HG03565 (cell line): Measurements from ENCODE around the gene KRTAP9-6.
"Not testable (repeated sequence)": the region's sequence is repeated elsewhere in the genome, so short reads cannot be mapped to it uniquely, and the experiment has no call there.

ENCODE experiments used
- ATAC-seq: cut with Tn5 transposase; IDR thresholded peaks from one replicate; pipeline ENCODE4 v1.9.1; 2021; ENCODE audit warnings: mild to moderate bottlenecking, moderate library complexity; ENCODE audit not compliant: unreplicated experiment

Gene KRTAP9-6

DNA sequence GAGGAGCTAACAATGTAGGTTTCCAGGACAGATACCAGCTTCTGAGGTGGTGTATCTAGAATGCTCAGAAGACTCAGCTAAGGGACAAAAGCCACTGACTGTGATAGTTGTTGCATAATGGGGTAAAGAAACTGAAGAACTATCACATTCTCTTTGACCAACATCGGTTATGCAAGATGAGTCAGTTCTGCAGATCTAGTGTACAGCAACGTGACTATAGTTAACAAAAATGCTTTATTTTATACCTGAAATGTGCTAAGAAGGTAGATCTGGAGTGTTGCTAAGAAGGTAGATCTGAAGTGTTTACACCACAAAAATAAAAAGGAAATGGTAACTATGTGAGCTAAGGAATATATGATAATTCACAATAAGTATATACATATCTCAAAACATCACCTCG is 2.5 kb downstream of the KRTAP9-6 start:
- ATAC-seq: no peak

GRCh38 chr17:41271323-41271722 is 6.1 kb downstream of the KRTAP9-6 start:
- not testable (repeated sequence) for ATAC-seq

DNA sequence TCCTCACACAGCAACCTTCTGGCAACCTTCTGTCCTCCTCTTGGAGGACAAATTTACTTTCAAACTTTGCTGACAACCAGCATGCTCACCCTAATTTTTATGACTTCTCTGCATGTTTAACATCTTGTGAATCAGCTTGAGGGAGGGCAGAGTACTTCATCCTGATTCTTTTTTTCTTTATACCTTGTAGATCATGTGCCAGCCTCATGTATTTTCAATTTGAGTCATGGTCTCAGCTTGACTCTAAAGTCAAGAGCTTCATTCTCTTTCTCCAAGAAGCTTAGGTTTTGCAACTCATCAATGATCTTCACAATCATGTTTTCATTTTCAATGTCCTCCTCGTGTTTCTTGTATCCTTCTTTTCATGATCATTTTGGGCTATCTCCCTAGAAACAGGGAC is 6.7 kb downstream of the KRTAP9-6 start:
- ATAC-seq: no peak

GRCh38 chr17:41275648-41276190 is 10.5 kb downstream of the KRTAP9-6 start, which contains the start of gene KRTAP9-7:
TSS of gene KRTAP9-7 (plus strand) at chr17:41275698. CDS start at chr17:41275698, 0 bp downstream.
- ATAC-seq: not testable (repeated sequence)

GRCh38 chr17:41278176-41278955 is 13.2 kb downstream of the KRTAP9-6 start:
- no peak for ATAC-seq

GRCh38 chr17:41284043-41284442 is 18.9 kb downstream of the KRTAP9-6 start:
- ATAC-seq: no peak

- ATAC-seq: no peak
Observed at GRCh38 chr17:41284546-41284945, 19.4 kb downstream of the KRTAP9-6 start.

DNA sequence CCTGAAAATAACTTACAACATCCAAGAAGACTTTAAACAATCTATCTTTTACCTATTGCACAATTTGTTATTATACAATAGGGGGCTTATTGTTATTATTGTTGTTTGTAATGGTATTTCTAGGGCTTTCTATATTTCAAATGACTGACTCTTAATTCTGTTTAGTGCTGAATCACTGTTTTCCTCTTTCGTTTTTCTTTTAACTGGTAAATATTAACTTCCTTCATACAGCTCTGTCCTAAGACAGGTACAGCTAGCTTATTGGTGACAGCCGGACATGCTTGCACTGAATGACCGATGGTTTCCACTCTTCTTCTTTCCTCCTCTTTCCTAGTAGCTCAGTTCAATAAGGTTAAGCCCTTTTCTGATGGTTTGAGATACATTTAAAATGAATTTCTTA is 21.9 kb downstream of the KRTAP9-6 start:
- no peak for ATAC-seq

DNA sequence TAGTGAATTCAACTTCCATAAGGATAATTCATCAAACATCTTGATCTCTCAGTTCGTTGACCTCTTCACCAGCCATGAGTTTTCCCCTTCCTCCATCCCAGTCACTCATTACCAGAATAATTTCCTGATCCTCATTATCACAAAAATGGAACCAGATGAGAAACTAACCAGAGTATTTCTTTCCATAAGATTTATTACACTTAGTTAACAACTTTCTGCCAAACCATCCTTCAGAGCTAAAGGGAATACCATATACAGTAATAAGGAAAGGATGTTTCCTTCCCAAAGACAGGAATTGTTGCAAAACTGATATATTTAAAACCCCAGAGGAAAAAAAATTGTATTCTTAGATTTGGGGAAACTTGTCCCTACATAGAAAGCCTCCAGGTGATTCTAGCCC is 28.8 kb downstream of the KRTAP9-6 start:
- no peak for ATAC-seq

DNA sequence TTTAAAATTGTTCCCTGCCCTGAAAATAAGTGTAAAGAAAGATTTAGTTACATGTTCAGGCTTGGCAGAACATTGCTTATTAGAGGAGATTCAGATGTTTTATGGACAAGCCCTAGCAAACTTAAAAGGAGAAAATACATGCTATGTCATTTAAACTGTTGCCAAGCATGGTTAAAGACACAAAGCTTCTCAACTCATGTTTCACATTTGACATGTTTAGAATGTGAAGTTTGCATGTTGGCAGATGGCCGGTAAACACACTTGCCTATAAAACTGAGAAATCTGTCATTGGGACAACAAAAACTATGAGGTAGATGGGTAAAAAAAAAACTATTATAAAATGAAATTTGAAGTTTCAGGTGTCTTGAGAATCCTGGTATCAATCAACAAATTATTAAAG is 31.7 kb downstream of the KRTAP9-6 start:
- ATAC-seq: no peak

DNA sequence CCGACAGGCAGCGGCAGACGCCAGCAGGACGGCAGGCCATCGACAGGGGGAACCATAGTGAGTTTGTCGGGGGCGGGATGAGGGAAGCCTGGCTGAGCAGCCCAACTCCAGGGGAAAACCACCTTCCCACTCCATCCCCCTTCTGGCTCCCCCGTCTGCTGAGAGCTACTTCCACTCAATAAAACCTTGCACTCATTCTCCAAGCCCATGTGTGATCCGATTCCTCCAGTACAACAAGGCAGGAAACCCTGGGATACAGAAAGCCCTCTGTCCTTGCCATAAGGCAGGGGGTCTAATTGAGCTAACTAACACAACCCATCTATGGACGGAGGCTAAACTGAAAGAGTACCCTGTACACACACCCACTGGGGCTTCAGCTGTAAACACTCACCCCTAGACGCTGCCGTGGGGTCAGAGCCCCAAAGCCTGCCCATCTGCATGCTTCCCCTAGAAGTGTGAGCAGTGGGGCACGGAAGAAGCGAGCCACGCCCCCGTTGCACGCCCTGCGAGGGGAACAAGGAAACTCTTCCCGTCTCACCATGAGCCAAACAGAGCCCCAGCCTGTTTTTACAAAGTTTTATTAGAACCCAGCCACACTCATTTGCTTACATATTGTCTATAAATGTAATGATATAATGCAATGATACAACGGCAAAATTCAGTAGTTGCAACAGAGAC is 33.4 kb downstream of the KRTAP9-6 start:
- no peak for ATAC-seq

- no peak for ATAC-seq
Observed at GRCh38 chr17:41301204-41301790, 36.1 kb downstream of the KRTAP9-6 start.

DNA sequence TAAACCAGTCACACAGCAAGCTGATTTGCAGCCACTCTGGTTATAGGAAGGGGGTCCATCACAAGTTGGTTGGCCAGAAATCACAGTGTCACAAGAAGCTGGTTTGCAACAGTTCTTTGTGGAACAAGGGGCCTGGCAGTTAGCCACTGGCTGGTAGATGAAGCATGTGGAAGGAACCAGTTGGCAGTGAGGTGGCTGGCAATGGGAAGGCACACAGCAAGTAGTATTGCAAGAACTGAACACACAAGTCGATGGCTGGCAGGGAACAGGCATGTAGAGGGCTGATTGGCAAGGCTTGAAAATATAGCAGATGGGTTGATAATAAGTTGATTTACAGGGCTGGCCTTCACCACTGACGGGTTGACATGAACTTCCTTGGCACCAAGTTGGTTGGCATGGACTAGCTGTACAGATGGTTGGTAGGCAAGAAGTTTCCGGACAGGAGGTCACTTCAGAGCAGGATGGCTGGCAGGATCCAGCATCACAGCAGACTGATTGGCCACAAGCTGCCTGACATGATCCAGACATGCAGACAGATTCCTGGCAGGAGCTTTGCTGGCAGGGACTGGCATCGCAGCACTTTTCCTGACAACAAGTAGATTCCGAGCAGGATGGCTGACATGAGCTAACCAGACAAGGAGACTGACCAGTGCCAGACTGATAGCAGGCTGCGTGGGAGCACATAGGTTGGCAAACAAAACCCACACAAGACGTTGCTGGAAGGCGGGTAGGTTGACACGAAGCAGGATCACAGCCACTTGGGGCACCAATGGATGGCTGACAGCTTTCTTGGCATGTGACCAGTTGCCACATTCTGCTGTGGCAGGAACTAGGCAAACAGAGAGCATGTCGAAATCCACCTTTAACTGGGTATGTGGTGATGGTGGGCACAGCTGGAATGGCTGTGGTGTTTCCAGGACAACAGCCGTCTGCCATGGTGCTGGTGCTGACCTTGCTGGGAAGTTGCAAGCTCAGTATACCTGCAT is 37.0 kb downstream of the KRTAP9-6 start, which contains the start of gene KRTAP29-1:
Gene KRTAP29-1, minus strand, starts transcription at position 936 of the 986 bp plus-strand sequence. Its CDS starts 0 bp downstream, at position 936.
- no peak for ATAC-seq

DNA sequence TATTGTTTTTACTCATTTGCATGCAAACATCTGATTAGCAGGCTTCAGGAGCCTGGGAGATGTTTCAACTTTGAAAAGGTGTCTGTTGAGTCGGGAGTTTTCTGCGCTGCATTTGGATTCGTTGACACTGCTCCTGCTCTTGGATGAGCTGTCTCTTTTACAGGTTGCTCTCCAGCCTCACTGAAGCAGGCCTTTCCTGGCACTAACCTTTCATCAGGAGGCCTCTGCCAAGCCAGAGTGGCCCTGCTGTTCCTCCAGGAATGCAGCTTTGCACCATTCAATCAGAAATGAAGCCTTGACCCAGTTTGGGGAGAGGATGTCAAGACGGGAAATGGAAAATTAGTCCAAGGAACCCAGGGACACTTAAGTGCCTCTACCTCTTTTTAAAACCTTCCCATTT is 37.8 kb downstream of the KRTAP9-6 start:
- no peak for ATAC-seq

DNA sequence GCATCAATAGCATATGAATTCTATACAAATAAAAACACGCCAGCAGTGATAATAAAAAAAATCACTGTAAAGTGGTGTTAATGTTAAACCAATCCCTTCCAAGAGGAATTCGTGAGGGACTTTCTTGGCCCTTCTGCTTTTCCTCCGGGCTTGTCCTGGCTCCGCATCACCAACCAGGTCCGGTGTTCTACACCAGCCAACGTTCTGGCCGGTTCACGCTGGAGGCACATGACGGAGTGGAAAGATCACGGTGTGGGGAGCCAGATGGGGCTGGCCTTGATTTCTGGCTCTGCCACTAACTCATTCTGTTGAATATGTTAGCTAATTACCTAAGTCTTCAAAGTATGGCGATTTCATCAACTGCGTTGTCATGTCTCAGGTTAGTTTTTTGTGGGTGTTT is 38.9 kb downstream of the KRTAP9-6 start:
- ATAC-seq: no peak

- no peak for ATAC-seq
Observed at GRCh38 chr17:41307647-41308046, 42.5 kb downstream of the KRTAP9-6 start.

DNA sequence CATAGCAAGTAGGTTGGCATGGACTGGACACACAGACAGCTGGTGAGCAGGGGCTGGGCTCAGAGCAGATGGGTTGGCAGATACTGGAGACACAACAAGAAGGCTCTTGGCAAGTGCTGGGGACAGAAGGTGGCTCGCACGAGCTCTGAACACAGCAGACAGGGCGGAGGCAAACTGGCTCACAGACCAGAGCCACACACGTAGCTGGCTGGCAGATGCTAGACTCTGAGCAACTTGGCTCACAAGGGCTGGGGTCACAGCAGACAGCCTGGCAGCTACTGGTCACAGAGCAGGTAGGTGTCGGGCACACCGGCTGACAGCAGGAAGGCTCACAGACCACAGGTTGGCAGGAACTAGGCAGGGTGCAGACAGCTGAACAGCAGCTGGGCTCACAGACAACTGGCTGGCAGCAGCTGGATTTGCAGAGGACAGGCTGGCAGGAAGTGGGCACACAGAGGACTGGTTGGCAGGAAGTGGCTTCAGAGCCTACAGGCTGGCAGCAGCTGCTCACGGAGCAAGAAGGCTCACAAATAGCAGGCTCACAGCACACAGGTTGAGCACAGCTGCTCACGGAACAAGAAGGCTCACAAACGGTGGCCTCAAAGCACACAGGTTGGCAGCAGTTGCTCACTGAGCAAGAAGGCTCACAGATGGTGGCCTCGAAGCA is 43.2 kb downstream of the KRTAP9-6 start:
- ATAC-seq: no peak

GRCh38 chr17:41308918-41309359 is 43.8 kb downstream of the KRTAP9-6 start, which contains the start of gene KRTAP16-1:
TSS of gene KRTAP16-1 (minus strand) at chr17:41309309. CDS start at chr17:41309253, 56 bp downstream.
- no peak for ATAC-seq

DNA sequence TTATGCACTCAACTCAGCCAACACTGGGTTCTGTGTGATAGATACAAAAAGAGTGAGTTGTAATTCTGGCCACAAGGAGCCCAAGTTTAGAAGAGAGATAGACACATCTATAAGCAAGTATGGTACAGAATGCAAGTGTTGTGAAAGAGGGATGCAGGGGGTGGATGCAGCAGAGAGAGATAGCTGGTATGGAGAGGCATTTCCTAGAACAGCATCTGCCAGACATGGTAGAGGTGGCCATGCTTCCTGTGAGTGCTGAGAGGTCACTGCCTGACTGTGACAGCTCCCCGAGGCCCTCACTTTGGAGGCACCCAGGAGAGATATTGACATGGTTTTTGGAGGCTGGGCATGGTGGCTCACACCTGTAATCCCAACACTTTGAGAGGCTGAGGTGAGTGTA is 45.9 kb downstream of the KRTAP9-6 start:
- no peak for ATAC-seq
